HG03432 (cell line): ENCODE data around the gene ARNT2.

ENCODE experiments used
- ATAC-seq: cut with Tn5 transposase; IDR thresholded peaks from one replicate; pipeline ENCODE4 v1.9.1; 2021; ENCODE audit warnings: mild to moderate bottlenecking, moderate library complexity; ENCODE audit not compliant: unreplicated experiment

Gene ARNT2

GRCh38 chr15:80462836-80463512, 58.8 kb downstream of the ARNT2 start:
- ATAC-seq: no peak

GRCh38 chr15:80464951-80465625, 60.9 kb downstream of the ARNT2 start:
- no peak for ATAC-seq

GRCh38 chr15:80465626-80466005, 61.4 kb downstream of the ARNT2 start:
- no peak for ATAC-seq

- no peak for ATAC-seq
Observed at GRCh38 chr15:80466543-80466942, 62.4 kb downstream of the ARNT2 start.

GRCh38 chr15:80467311-80467714, 63.1 kb downstream of the ARNT2 start:
- no peak for ATAC-seq

GRCh38 chr15:80468796-80469195, 64.6 kb downstream of the ARNT2 start:
- no peak for ATAC-seq

GRCh38 chr15:80471881-80472280, 67.7 kb downstream of the ARNT2 start:
- no peak for ATAC-seq

- no peak for ATAC-seq
Observed at GRCh38 chr15:80473286-80474223, 69.4 kb downstream of the ARNT2 start.

- ATAC-seq: no peak
Observed at GRCh38 chr15:80474224-80475215, 70.3 kb downstream of the ARNT2 start.

GRCh38 chr15:80475572-80475971, 71.4 kb downstream of the ARNT2 start:
- no peak for ATAC-seq

- no peak for ATAC-seq
Observed at GRCh38 chr15:80476036-80476435, 71.9 kb downstream of the ARNT2 start.

- ATAC-seq: no peak
Observed at GRCh38 chr15:80478075-80478474, 73.9 kb downstream of the ARNT2 start.

GRCh38 chr15:80479191-80479590, 75.0 kb downstream of the ARNT2 start:
- ATAC-seq: no peak

GRCh38 chr15:80480171-80480811, 76.1 kb downstream of the ARNT2 start:
- ATAC-seq: no peak

GRCh38 chr15:80480909-80481308, 76.7 kb downstream of the ARNT2 start:
- no peak for ATAC-seq

GRCh38 chr15:80482696-80483095, 78.5 kb downstream of the ARNT2 start:
- ATAC-seq: no peak

- ATAC-seq: no peak
Observed at GRCh38 chr15:80483725-80484161, 79.6 kb downstream of the ARNT2 start.

GRCh38 chr15:80484333-80484864, 80.2 kb downstream of the ARNT2 start:
- no peak for ATAC-seq

- ATAC-seq: no peak
Observed at GRCh38 chr15:80485370-80486164, 81.4 kb downstream of the ARNT2 start.
